Activated CD4-positive, alpha-beta T cell treated with anti-CD3 and anti-CD28 coated beads, Interleukin-2, amount 50 U/mL, for 48 hours (primary cell): ENCODE measurements around the gene ZBTB20.

ENCODE experiments used
- DNase-seq, 2 experiments: peaks; one replicate each; pipeline ENCODE4 v3.0.0-alpha.2; 2020

Gene ZBTB20

DNA sequence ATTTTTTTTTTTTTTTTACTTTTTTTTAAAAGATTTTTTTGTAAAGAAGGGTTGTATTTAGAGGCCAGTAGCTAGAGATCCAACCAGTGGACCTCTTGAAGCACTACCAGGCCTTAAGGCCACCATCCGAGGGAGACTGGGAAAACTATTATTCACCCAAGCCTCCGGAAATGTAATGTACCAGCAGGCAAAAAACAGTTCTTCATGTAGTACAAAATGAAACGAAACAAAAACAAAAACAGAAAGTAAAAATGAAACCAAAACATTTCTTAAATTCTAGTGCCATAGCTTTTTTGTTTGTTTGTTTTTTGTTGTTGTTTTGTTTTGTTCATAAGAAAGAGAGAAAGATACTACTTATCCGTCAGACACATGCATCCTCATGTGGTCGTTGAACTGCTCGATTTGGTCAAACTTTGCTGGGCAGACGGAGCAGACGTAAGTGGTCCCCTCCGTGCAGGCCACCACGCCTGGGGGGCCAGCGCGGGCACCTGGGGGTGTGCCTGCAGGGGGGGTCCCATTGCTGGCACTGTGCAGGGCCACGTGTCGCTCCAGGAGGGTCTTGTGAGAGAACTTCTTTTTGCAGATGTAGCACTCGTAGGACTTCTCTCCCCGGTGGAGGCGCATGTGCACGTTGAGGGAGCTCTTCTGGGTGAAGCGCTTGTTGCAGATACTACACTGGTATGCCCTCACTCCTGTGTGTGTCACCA lies 808.3 kb downstream of the ZBTB20 start:
- DNase-seq = no peak

DNA sequence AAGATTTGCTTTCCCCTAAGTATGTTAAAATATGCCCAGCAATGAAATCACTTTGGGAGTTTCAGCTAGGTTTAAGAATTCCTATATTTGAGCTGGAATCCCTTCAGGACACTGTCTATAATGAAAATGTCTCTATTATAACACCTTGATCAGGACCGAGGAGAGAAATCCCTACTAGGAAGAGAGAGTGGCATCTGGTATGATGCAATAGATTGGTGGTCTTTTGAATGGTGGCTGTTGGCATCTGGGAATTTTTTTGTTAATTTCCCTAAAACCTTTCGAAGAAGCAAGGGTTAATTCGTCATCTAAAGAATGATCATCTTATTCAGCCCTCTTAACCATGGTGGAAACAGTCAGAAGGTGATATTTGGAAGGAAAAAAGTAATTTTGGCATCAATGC lies 810.2 kb downstream of the ZBTB20 start:
- no peak for DNase-seq

DNA sequence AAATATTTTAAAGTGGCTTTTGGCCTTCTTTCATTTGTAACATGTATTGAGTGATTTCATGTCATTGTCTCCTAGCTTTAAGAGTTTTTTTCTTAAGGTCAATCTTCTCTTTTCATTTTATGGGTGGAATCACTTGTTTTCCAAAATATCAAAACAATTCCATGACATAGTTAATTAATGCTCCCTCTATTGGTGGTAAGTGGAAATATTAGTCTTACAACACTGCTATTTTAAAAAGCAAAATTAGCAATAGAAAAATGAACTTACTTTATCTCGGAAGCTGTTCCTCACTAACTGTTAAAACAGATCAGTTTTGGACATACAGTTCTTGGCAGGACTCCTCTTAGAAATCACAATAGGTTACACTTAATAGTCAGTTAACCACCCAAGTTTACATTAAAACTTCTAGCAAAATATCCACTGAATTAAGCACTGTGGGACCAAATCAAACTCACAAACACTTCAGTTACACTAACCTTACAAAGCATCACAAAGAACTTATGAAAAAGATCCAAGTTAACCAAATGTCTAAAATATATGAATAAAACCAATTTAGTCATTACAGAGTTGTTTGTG lies 810.9 kb downstream of the ZBTB20 start:
- DNase-seq = no peak

DNA sequence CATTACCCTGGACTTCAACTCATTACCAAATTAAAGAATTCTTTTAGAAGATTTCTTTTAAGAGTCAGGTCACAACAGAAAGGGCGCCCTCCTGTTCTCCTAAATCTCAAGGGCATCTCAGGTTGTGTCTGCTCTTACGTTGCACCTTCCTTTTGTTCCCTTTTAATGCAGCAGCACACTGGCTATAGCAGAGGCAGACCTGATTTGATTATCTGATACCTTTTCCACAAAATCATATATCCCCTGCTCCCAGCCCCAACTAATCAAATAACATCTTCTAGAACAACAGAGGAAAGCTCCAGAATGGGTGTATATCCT lies 813.2 kb downstream of the ZBTB20 start:
- no peak for DNase-seq

DNA sequence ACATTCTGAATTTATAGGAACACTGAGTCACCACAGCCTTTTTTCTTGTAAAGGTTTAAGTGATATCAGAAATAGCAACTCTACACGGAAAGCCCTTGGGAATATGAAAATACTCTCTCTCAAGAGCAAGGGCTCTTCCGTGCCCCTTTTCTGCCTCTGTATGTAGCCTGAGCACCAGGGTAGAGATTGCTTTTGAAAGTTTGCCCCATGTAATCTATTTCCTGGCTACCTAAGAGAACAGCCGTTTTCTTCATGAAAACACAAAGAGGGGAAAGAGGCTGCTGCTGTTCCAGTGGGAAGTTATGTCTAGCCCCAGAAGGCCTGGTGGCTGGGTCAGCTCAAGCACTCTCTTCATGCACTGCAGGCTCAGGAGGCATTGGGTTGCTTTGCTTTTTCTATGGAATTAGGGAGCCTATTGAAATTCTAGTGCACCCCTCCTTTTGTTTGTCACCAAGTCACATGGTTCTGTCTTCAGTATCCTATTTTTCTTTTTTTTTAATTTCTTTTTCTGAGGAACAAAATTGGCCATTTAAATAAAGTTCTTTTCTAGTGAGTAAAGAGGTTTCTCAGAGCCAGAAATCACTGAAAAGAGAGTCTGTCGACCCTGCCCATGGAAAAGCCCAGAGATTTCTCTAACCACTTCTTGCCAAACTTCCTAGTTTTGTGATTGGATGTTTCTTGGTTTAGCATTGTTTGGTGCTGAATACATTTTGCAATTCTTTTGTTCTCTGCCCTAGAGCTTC lies 813.7 kb downstream of the ZBTB20 start:
- DNase-seq = no peak

DNA sequence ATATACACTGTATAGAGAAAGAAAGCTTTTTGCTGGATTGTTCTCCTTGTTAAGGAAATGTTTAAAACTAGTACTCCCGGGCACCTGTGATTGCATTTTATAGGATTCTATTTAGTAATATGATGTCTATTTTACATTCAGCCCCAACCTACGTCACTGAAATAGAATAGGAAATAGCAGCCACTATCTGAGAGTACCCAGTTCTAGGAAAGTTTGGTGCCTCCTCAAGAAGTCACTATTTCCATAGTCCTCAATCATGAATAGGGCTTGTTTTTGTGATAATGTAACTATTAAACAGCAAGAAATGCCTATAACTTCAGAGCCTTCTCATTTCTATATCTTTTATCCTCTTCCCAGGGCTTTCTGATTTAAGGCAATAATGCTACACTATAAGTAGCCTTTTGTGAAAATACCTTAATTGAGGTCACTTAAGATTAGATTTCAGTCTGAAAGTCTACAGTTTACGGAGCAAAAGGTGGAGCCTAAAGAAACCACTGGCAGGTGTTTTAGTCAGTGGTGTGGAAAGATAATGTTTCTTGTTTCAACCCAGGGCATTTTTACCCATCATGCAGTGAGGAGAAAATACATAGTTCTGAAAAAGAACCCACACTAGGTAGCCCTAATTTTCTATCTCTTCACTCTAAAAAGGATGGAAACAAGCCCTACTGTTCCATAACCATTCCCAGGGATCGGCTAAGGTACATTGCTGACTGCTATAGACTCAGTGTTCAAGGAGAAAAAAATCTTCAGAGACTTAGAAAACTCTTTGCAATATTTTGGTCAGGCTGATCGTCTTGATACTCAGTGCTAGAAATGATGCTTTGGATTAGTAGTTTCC lies 814.5 kb downstream of the ZBTB20 start:
- no peak for DNase-seq

DNA sequence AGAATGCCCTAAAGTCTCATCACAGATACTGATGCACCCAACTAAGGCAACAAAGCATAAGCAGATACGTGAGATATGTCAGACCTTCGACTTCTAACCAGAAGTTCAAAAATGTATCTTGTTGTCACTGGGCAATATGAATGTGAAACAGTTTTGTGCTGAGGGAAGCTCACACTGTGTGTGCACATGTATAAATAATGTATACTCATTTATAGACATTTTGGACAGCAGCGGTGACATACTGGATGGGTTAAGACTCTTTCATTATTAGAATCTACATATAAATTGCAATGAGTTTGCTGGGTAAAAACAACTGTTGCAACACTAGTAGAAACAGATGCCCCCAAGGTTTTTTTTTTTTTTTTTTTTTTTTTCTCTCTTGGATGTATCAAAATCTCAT lies 815.4 kb downstream of the ZBTB20 start:
- DNase-seq = no peak

DNA sequence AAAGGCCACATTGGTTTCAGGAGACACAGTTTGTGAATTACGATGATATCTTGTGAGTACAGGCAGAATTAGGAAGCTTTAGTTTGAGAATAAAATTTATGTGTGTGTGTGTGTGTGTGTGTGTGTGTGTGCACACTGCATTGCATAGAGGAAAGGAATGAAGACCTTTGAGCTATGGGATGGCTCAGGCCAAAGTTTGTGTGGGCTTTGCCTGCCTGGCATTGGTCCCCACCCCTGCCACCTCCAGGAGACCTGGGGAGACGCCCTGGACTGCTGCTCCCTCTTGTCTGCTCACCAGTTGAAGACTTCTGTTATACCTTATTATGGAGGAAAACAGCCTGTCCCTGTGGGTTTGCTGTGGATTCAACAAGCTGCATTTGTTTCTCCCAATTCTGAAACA lies 816.1 kb downstream of the ZBTB20 start:
- no peak for DNase-seq

DNA sequence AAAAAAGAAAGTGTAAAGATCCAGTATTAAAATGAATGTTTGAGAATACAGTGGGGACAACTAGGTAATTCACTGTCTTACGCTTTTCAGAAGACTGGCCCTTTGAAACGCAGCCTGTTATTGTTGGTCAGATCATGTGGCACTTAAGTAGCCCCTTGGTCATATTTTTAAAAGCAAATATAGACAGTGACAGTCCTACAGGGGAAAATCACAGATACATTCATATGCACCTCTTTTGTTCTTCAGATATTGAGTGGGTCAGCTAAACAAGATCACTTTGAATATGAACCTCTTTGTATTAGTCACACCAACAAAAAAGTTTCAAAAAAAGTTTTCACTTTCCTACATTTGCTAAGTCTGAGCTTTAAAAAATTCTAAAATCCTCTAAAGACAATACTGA lies 817.3 kb downstream of the ZBTB20 start:
- DNase-seq = no peak

DNA sequence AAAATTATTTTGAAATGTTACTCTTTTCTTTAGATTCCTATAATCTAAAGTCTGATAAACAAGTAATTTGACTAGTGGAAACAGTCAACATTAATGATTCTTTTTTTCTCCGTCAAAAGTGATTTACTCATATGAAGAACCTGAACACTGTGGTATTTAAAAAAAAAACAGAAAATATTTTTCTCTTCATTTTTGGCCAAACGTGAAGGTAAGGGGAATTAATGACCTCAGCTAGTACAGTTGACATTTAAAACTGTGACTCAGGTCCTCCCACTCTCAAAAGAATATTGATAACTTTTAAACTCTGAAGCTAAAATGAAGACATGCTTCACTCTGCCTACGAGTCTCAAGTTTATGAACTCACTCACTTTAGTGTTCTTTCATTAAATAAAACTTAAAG lies 818.7 kb downstream of the ZBTB20 start:
- DNase-seq = no peak

DNA sequence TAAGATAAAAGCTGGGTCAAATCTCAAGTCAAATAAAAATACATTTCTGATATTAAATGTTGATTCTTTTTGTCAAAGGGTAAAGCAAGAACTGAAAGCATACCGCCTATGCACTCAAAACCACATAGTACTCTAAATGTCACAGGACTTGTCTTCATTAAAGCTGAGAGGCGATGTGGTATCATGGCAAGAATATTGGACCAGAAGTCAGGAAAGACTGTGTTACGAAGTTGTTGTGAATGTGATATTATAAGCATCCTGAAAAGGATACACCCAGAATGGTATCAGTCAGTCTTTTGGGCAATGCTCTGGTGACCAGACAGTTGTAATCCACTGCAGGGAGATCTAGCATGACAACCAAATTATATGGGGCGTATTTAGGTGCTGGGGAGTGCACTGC lies 819.4 kb downstream of the ZBTB20 start:
- DNase-seq = no peak

DNA sequence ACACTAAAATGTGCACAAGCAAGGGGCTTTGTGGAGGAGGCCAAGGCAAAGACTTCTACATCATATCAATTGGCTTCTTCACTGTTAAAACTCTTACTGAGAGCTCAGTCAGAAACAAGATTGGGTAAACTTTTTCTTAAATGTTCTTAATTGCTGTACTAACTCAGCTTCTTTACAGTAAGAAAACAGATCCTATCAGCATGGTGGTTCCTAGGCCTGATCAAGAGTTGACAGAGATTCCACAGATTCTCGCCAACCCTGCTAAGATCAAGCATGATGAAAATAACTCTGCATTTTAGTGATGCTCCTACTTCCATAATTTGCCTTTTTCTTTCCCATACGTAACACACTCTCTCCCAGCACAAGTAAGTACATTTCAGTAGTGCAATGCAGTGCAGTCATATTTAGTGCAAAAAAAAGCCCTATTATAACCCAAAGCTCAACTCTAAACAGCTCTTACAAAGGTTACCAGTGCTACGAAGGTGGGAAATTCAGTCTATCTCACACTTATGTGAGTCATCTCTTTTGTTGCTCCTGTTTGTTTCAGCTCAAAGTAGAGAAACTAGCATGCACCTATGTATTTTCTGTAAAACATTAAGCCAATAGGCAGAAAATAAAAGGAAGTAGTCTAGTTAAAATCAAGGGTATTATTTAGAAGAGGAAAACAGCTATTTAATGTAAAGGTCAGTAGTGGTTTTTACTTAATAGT lies 823.4 kb downstream of the ZBTB20 start:
- no peak for DNase-seq

DNA sequence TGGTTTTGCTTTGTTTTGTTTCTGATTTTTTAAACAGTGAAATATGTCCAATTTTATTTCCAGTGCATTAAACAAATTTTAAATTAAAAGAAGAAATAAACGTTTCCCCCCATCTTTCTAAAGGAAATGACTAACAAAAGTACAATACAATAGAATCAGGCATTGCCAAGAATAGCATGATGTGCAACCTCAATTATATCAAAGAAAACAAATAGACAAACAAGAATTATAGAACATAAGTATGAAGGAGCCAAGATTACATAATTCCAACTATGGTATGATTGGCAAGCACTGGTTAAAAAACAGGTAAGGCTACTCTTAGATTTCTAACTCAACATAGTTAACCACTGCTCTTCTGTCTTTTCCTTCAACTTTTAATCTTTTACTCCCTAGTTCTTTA lies 826.8 kb downstream of the ZBTB20 start:
- DNase-seq = no peak

DNA sequence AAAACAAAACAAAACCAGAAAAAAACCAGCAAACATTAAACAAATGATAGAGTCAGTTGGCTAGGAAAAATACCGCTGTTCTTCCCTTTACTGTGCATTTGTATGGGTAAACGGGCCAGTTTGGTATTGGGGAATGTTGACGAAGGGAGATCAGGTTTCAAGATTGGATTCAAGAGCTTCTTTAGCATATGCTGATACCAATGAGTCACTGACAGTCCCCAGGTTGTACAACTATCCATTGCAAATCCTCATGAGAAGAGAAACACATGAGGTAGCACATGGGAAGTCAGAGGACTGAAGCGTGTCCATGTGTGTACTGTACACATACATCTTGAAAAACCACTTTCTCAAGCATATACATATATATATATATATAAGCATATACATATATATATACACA lies 827.6 kb downstream of the ZBTB20 start:
- DNase-seq = no peak

DNA sequence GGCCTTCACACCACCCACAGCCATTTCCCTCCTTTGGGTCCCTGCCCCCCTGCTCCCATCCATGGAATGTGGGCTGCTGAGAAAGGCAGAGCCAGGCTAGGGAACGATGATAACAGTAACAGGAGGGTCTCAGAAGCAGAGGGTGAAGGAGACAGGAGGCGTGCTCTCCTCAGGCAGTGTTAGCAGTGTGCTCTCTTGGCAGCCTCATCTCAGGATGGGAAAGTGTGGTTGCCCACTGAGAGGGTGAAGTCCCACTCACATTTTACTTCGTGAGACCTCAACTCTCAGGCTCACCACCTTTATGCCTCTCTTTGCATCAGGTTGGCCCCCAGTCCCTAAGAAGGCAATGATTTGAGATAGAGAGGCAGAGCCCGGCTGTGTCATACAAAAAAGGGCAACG lies 828.8 kb downstream of the ZBTB20 start:
- DNase-seq = peak in 1 of 2 experiments; percentile 48

DNA sequence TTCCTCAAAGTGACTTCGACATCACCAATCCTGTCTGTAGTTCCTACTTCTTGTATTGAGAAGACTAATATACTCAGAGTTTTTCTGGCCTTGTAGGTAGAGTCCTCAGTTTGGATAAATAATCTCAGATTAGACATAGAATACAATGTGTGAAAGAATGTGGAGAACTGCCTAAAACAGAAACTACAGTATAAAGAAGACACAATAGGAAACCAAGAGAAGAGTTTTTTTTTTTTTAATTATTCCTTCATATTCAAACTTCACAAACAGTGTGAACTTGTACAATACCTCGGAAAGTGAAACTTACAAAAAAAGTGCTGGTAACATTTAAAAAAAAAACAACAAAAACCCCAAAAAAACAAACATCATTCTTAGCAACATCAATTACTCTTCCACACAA lies 832.8 kb downstream of the ZBTB20 start:
- DNase-seq = no peak

DNA sequence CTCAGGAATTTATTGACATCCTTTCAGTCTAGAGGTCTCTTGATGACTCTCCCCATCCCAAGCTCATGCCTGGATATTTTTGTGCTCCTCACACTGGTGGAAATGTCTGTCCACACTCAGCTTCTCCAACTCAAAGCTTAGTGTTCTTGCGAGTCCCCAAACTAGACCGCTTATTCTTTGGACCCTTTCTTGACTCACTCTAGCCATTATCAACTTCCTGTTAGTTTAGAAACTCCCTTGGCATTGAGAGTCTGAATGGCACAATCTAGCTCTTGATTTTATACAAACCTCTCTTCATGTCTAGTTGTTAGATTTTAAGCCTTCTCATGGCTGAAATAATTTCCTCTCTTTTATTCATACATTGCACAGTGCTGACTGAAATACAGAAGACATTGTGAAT lies 833.7 kb downstream of the ZBTB20 start:
- DNase-seq = no peak

DNA sequence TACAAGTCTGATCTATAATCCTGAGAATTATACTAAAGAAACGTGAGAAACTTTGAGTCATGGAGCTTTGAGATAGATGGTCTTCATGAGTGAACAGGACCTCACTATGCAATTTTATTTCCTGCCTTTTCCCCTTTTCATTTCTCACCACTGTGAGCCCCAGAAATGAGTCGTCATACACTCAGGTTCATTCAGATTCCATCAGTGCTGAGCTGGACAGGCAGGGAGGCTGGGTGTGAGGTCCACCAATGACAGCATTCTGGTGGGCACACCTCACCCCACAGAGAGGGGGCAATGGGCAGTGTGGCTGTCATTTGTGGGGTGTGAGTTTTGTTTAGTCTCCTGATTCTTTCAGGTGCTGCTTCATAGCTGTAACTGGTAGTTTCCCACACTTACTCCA lies 836.4 kb downstream of the ZBTB20 start:
- peak in 1 of 2 experiments; percentile 44 for DNase-seq

DNA sequence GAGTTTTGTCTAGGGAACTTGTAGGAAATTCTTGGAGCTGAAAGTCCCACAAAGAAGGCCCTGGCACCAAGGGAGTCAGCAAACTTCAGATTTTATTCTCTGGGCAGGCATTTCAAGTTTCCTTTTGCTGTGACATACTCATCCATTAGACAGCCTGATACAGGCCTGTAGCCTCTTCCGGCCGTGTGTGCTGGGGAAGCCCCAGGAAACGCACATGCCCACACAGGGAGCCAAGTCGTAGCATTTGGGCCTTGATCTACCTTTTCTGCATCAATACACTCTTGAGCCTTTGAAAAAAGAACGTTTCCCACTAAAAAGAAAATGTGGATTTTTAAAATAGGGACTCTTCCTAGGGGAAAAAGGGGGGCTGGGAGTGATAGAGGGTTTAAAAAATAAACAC lies 838.3 kb downstream of the ZBTB20 start:
- DNase-seq = peak; percentile 59 to 68

DNA sequence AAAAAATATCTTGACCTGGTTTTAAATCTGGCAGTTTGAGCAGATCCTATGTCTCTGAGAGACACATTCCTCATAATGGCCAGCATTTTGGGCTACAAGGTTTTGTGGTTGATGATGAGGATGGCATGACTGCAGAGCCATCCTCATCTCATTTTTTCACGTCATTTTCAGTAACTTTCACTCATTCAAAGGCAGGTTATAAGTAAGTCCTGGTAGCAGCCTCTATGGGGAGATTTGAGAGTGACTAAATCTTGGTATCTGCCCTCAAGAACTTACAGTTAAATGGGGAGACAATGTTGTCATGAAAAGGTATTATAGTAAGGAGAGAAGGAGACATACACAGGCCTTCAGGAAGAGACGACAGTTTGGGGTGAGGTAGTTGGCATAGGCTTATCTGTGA lies 838.7 kb downstream of the ZBTB20 start:
- DNase-seq = no peak

DNA sequence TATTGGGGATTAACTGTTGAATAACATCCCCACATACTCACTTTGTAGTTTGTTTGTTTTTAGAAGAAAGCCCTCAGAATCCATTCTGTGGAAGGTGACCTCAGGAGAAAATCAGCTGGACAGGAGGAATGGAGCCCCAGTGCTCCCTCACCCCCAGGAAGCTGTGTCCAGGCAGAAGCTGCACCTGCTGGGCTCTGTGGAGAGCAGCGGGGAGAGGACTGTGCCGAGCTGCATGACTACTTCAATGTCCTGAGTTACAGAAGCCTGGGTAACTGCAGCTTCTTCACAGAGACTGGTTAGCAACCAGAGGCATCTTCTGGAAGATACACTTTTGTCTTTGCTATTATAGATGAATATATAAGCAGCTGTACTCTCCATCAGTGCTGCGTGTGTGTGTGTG lies 839.3 kb downstream of the ZBTB20 start:
- DNase-seq = no peak

DNA sequence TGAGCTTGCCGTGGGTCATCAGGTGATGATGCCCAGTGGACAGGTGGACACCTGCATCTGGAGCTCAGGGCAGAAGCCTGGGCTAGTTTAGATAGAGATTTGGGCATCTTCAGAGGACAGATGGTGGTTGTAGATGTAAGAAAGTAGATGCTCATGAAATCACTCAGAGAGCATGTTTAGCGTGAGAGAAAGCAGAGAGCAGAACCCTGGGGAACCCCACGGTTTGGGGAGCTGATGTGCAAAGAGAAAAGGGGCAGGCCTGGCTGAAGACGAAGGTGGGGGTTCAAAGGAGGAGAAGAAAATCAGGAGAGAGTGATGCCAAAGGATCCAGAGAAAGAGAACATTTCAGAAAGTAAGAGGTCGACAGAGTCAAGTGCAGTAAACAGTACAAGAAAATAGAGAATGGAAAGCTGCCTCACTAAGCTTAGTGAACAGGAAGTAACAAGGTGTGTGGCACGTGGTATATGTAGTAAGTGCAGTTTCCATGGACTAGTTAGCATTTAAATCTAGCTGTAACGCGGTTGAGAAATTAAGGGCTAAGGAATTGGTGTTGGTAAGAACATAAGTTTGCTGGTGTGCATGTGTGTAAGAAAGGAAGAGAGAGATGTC lies 839.8 kb downstream of the ZBTB20 start:
- peak; percentile 38 to 54 for DNase-seq
